Right forelimb (tissue), 1 donor: Measurements from ENCODE around the gene DNAJA3.

Source experiments
- DNase-seq: peaks from one replicate; pipeline ENCODE4 v3.0.0-alpha.2; 2018

The DNAJA3 gene

DNA sequence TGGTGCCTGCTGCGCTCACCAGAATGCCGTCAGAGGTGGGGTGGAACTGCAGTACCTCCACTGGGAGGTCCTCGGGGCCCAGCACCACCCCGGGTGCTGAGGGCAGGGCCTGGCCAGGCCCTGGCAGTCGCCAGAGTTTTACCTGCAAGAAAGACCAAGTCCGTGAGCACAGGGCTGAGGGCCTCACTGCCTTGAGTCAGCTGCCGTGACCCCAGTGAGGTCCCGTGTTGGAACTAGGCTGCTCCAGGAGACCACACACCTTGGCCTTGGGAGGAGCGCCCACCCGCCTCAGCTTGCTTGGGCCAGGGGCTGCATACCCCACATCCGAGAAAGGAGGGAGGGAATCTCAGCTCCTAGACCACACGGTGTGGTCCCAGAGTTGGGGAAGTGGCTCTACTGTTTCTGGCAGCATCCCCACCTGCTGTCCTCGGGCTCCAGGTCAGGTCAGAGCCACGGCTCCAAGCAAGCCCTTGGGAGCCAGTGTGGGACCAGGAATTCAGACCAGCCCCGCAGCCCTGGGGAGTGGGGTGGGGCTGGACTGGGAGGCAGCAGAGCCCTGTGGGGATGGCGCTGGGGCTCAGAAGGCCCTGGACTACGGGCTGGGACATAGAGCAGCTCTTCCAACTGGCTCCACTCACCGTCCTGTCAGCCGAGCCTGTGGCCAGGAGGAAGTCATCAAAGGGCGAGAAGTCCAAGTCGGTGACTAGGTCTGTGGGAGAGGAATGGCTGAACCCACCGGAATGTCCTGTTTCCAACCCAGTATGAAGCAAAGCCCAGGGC is 17.9 kb upstream of the DNAJA3 start:
- no peak for DNase-seq

DNA sequence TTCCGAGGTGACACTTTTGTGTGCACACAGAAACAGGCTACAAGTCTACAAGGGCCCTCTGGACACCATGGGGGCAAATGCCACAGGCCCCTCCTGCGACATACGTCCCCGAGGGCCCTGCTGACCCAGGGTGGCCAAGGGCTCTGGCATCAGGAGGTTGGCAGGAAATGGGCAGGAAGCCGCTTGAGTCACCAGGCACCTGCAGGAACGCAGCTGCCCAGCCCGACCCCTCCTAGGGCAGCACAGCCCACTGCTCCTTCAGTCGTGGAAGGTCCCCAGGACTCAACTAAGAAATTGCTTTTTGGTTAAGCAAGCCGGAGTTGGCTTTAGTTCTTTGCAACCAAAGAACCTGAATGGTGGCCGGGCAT is 17.4 kb upstream of the DNAJA3 start:
- no peak for DNase-seq

DNA sequence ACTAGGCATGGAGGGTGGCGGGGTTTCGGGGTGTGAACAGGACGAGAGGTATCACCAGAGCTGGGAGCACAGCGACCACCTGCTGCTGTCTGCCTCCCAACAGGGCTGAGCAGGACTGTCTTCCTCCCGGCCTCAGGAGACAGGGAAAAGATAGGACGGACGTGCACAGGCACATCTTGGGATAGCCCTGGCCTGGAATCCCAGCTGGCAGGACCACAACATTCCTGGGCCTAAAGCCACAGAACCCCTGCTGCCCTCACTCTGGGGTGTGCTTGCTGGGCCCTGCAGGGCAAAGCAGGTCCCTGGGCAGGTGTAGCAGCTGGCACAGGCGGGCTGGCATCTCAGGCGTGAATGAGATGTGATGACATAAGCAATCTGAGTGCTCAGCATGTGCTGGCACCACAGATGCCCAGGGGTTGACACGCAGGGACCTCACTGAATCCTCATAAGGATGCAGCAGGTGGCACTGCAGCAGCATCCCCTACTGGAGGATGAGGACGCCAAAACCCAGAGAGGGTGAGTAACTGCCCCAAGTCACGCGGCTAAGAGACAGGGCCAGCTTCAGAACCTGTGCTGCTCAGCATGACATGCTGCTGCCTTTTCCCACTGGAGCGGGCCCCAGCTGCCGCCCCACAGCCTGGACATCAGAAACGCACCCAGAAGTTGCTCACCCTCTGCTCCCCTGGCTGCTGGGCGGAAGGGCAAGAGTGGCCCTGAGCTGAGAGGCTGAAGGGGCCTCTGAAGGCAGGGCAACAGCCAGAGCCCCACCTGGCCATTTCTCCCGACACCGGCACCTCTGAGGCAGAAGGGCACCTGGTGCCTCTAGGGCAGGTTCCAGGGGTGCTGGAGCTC is 16.4 kb upstream of the DNAJA3 start:
- DNase-seq, result no peak

DNA sequence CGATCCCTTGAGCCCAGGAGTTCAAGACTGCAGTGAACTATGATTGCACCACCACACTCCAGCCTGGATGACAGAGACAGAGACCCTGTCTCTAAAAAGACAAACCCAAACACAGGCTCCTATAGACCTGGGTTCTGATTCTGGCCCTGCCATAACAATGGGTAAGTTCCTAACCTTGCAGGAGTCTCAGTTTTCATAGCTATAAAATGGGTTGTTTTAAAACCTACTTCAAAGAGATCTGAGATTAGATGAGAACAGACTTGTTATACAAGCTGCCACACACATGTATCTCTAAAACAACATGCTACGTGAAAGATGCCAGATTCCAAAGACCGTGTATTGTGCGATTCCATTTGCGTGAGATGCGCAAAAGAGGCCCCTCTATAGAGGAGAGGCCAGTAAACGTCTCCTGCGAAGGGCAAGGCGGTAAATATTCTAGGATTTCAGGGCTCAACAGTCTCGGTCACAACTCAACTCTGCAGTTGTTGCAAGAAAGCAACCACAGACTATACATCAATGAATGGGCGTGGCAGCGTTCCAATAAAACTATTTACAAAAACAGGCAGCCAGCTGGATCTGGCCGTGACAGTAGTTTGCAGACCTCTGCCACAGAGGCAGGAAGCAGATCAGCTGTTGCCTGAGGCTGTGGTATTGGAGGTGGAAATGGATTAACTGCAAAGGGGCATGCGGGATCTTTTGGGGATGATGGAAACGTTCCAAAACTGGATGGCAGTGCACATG is 15.2 kb upstream of the DNAJA3 start:
- peak; percentile 83 for DNase-seq

DNA sequence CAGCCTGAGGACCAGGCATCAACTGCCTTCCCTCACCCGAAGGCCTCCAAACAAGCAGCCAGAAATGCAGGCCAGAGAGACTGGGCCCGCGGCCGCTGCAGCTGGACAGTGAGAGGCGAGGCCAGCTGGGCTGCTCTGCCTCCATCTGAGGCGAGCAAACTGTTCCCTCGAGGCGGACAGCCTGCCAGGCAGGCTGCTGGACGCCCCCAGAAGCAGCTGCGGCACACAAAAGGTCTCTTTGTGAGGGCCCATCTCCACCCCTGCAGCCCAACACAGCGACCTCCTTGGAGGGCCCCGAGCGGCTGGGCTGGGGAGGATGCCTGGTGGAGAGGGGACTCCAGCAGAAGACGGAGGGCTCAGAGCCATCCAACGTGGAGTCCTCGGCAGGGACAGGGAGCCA is 14.0 kb upstream of the DNAJA3 start:
- DNase-seq, result peak; percentile 85

DNA sequence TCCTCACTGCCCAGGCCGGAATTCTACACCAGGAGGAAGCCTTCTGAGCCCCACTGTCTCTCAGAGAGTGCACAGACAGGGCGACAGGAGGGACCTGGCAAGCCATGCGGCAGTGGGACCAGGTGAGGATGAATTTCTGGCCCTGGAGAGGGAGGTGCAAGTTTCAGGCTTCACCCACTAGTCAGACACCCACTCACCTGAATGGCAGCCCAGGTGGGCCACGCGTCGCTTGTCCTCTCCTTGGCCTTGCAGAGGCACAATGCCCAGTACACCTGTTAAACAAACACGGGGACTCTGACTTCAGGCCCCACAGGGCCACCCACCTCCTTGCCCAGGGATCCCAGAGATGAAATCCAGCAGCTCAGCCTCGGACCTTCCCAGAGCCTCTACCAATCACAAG is 13.5 kb upstream of the DNAJA3 start:
- DNase-seq, result no peak

DNA sequence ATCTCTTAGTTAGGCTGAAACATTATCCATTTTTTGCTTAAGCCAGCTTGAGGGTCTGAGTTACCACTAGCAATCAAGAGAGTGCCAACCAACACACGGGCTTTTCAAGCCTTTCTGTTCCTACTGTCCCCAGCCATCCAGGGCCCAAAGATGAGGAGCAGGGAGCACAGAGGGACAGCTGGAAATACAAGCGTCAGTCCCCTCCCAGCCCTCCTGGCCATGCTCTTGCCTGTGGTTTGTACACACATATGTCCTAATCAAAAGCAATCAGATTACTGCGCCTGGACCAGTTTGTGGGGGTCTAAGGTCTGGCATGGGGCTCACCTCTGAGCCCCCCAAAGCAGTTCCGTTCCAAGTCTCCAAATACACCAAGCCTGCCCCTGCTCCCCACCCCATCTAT is 12.8 kb upstream of the DNAJA3 start:
- DNase-seq, result no peak

DNA sequence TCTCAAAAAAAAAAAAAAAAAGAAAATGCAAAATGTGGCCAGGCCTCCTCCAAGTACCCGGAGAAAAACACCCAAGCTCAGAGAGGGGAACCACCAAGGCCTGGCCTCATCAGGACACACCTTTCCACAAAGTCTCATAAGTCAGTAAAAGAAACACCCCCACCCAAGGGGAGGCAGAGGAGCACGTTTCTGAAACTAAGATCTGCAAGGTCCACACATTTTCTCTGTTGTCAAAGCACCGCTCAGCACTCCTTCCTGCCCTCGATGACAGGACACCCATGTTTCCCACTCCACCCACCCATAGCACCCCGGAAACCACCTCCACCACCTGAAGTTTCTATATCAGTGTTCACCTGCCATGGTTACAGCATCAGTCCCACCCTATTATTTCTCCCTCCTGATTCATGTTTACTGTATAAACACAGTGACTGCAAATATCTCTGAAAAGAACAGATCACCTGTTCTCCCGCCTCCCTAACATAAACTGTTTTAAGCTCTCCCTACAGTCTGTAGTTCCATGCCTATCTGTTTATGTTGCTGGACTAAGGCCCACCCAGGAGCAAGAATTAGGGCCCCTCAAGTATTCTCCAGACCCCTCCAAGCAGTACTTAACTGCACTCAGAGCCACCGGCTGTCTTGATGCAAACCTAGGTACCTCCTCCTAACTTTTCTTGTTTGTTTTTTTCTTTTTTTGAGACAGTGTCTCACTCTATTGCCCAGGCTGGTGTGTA is 11.3 kb upstream of the DNAJA3 start:
- no peak for DNase-seq

DNA sequence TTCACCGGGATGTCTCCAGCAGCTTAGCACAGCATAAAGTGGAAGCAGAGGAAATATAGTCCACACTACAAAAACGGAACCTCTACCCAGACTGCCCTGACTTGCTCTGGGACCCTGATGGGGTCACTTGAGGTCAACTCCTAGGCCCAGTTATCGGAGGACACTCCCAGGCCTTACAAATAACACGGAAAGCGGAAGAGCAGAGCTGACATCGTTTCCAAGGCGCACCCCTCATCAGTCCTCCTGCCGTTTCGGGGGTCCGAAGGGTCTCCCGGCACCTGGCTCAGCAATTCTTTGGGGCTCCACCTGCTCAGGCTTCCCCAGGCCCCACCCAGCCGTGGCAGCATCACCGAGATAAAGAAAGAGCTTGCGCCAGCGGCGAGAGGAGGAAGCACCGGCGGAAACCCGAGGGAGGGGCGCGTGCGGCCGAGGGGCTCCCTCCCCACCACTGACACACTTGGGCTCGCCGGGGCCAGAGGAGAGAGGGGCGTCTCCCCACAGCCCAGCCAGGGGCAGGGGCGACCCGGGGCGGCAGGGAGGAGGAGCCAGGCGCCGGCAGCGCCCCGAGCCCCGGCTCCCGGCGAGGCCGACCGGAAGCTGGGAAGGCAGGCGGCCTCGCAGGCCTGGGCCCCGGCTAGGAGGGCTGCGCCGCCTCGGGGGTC is 10.0 kb upstream of the DNAJA3 start:
- DNase-seq, result no peak

DNA sequence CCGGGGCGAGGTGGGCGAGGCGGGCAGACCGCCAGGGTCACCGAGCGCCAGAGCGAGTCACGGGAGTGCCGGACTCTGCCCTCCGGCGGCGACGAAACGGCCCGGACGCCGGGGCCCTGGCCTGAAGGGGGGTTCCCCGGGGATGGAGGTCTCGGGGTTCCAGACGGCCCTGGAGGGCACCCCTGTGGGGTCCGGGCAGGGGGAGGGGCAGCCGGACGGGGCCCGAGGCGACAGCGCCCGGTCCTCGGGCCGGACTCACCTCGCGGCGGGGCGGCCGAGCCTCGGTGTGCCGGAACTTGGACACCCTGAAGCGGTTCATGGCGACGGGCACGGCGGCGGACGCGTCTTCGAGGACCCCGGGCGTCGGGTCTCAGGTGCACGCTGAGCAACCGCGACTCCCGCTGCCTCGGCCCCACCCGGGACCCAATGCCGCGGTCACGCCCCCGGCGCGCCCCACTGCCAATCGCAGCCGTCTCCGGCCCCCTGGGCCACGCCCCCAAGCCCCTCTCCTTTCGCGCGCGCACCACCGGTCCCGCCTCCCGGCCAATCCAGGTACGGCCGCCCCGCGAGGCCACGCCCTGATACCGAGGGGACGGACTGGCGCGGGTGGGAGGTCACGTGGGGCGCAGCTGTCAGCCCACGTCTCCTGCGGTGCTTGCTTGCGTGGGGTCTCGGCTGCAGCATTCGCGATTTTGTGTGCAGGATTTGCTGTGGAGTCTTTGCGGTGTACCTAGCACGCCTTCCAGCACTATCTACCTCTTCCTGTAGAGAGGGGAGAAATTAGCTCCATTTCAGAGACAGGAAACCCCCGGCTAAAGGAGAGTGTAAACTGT is 9.3 kb upstream of the DNAJA3 start, which contains the start of gene CORO7:
TSS of gene CORO7 (minus strand) at position 397 of the 833 bp plus-strand sequence. CDS start at position 319, 78 bp downstream.
- peak; percentile 96 for DNase-seq

DNA sequence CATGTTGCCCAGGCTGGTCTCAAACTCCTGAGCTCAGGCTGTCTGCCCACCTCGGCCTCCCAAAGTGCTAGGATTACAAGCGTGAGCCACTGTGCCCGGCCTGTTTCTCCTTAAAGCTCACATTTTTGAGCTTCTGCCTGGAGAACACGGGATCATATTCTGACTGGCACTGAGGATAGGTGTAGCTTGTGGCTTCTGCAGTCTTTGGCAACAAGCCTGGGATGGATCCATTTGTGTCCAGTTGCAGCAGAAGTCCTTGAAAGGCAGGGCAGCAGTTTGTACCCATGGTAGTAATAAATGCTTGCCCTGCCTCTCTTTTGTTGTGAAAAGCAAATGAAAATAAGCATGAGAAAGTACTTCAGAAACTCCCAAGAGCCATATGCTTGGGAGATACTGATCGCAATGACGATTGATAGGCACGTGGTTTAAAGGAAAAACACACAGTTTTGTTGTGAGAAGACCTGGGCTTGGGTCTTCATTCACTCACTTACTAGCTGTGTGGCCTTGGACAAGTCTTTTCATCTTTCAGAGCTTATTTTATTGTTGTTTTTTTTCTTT is 6.2 kb upstream of the DNAJA3 start:
- no peak for DNase-seq

DNA sequence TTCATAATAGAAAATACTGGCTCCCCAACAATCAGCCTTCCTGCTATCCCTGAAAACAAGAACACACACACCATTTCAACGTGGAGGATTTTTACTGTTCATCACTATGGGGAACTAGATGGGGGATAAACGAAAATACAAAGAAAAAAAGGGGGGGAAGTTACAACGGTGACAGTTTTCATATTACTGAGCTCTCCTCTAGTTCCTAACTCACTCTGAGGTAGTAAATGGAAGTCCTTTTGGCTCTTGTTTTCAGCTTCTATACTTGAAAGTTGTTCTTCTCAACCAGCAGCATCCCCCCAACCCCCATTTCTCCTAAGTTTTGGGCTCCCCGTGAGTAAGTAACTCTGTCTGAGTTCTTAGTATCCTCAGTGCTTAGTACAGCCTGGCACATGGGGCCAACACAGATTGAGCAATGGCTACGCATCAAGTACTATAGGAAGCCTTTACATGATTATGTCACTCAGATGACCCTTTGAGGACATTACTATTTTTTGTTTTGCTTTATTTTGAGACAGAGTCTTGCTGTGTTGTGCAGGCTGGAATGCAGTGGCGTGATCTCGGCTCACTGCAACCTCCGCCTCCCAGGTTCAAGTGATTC is 5.1 kb upstream of the DNAJA3 start:
- DNase-seq, result no peak

DNA sequence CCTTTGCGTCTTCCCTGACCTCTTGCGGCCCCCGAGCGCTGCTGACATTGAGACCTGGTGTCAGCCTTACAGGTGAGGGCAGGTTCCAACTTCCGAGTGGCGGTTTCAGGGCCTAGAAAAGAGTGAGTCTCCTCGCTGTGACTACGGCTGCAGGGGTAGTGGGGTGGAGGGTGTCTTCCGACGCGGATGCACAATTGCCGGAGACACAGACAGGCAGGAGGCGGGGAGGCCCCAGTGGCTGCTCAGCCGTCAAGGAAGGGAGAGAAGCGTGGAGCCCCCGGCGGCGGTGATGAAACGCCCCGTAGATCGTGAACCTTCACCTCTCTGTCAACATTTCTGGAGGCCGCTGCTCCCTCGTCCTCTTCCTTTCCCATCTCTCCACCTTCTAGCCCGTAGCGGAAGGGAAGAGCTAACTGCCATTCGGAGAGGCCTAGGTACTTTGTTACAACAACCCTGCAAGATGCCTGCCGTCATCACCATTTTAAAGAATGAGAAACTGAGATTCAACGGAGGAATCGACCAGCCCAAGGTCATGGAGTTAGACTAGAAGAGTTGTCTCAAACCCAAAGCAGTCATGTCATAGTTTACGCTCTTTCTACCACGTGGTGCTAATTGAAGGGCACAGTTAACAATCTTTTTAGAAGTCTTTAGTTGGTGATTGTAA is 485 bp downstream of the DNAJA3 start:
- no peak for DNase-seq

DNA sequence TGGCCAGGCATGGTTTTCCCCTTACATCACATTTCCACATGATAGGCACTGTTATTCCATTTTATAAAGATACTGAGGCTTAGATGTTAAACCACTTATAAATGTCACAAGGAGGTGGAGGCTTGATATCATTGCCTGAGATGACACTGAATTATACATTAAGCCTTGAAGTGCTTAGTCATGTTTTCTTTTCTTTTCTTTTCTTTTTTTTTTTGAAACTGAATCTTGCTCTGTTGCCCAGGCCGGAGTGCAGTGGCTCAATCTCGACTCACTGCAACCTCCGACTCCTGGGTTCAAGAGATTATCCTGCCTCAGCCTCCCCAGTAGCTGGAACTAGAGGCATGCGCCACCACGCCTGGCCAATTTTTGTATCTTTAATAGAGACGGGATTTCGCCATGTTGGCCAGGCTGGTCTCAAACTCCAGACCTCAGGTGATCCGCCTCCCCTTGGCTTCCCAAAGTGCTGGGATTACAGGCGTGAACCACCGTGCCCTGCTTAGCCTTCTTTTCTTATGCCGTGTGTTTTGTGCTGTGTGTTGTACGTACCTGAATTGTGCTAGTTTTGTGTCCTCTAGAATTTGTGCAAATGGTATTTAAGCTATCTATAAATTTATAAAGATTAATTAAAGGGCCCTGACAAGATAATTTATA is 1.2 kb downstream of the DNAJA3 start:
- no peak for DNase-seq

DNA sequence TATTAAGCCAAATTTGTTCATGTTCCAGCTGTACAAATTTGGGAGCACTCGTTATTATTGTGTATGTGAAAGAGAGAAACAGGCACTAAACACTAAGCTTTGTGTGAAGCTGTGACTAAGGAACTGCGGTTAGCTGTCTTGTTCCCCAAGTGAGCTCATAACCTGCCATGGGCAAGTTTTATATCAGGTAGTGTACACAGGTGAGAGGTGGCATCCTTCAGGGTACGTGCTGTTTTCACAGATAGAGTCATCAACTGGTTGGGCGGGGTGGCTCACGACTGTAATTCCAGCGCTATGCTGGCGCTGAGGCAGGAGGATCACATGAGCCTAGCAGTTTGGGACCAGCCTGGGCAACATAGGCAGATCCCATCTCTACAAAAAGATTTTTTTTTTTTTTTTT is 2.8 kb downstream of the DNAJA3 start:
- DNase-seq, result no peak

DNA sequence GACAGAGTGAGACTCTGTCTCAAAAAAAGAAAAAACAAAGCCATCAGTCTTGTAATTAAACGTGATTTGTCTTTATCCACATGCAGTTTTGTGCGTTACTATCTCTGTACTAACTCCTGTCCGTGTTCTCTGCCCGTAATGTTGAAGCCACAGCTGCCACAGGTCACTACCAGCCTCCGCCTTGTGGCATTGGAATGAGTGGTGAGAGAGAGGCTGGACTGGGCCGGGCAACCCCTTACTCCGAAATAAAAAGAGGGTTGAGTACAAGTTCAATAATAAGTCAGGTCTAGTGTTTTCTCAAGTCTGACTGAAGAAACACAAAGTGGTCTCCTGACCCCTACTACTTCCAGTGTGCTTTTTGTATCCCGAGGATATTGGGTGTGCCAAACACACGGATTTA is 5.4 kb downstream of the DNAJA3 start:
- DNase-seq, result no peak

DNA sequence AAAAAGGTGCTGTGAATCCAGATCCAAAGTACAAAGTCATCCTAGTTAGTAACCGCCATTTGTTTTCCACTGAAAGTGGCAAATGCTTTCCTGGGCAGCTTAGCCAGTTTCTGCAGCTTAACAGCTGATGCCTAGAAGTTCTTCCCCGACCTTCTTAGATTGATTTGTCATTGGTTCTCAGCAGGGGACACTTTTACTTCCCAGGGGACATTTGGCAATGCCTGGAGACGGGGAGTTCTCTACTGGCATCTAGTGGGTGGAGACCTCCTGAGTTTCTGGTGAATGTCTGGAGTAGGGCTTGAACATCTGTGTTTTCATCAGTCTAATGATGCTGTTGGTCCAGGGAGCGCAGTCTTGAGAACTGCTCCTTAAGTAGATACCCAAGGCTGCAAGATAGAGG is 7.6 kb downstream of the DNAJA3 start:
- no peak for DNase-seq

DNA sequence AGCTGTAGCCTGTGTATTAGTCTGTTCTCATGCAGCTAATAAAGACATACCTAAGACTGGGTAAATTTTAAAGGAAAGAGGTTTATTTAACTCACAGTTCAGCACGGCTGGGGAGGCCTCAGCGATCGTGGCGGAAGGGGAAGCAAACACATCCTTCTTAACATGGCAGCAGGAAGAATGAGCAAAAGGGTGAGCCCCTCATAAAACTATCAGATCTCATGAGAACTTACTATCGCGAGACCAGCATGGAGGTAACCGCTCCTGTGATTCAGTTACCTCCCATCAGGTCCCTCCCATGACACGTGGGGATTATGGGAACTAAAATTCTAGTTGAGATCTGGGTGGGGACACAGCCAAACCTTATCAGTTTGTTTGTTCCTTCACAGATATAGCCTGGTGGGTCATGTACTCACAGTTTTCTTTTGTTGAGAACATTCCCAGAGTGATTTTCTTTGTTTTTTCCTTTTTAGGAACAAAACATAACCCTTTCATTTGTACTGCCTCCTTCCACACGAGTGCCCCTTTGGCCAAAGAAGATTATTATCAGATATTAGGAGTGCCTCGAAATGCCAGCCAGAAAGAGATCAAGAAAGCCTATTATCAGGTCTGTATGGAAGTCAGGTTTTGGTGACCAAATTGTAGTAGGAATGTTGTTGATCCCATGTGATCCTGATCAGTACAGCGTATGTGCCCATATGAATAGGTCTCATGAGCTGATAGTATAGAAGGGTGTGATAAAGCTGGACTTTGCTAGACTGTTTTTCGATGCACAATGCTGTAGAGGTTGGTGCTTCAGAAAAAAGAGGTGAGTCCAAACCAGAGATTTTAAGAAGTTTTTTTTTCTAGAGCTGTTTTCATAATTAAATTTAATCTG is 8.5 kb downstream of the DNAJA3 start:
- DNase-seq, result no peak
